ENCODE results near the gene CLDN14.

CLDN14 gene

GRCh38 chr21:36466061-36466511 lies 13.8 kb downstream of the CLDN14 start:
- no peak for DNase-seq

- no peak for DNase-seq
Measured at GRCh38 chr21:36465478-36465877, 14.4 kb downstream of the CLDN14 start.

GRCh38 chr21:36464590-36464989 lies 15.3 kb downstream of the CLDN14 start:
- no peak for DNase-seq

GRCh38 chr21:36463991-36464390 lies 15.9 kb downstream of the CLDN14 start:
- DNase-seq: no peak

GRCh38 chr21:36463204-36463603 lies 16.7 kb downstream of the CLDN14 start:
- no peak for DNase-seq

GRCh38 chr21:36461918-36462486 lies 17.9 kb downstream of the CLDN14 start:
- DNase-seq: no peak

GRCh38 chr21:36461277-36461917 lies 18.5 kb downstream of the CLDN14 start:
- DNase-seq: no peak

- no peak for DNase-seq
Measured at GRCh38 chr21:36460866-36461265, 19.1 kb downstream of the CLDN14 start.

- DNase-seq: no peak
Measured at GRCh38 chr21:36459098-36459497, 20.8 kb downstream of the CLDN14 start.

GRCh38 chr21:36456729-36457414 lies 23.1 kb downstream of the CLDN14 start:
- DNase-seq: no peak

GRCh38 chr21:36454706-36455105 lies 25.2 kb downstream of the CLDN14 start:
- DNase-seq: no peak

GRCh38 chr21:36454093-36454531 lies 25.8 kb downstream of the CLDN14 start:
- no peak for DNase-seq

- DNase-seq: no peak
Measured at GRCh38 chr21:36452281-36452825, 27.6 kb downstream of the CLDN14 start.

- DNase-seq: no peak
Measured at GRCh38 chr21:36451506-36451905, 28.4 kb downstream of the CLDN14 start.

- no peak for DNase-seq
Measured at GRCh38 chr21:36450511-36450910, 29.4 kb downstream of the CLDN14 start.

- DNase-seq: no peak
Measured at GRCh38 chr21:36446301-36446700, 33.6 kb downstream of the CLDN14 start.

GRCh38 chr21:36441715-36442114 lies 38.2 kb downstream of the CLDN14 start:
- no peak for DNase-seq

GRCh38 chr21:36437745-36438128 lies 42.2 kb downstream of the CLDN14 start:
- no peak for DNase-seq

- DNase-seq: no peak
Measured at GRCh38 chr21:36436829-36437744, 42.8 kb downstream of the CLDN14 start.

GRCh38 chr21:36434144-36434543 lies 45.8 kb downstream of the CLDN14 start:
- no peak for DNase-seq

- DNase-seq: no peak
Measured at GRCh38 chr21:36433059-36433709, 46.7 kb downstream of the CLDN14 start.

- DNase-seq: no peak
Measured at GRCh38 chr21:36431252-36431651, 48.7 kb downstream of the CLDN14 start.

All from activated T-cell treated with anti-CD3 and anti-CD28 coated beads, Interleukin-2, amount 50 U/mL, for 48 hours (primary cell).